IMR-90 (cell line): ENCODE data around the gene PPM1J. TPM values are rescaled to one million over a fixed set of nuclear protein-coding genes. Genes with fewer than 3 reads are reported as not detected.
"Not testable (repeated sequence)": the region's sequence is repeated elsewhere in the genome, so short reads cannot be mapped to it uniquely, and the experiment has no call there.

ENCODE experiments used
- ATAC-seq: fragments of 200-7000 bp; cut with Tn5 transposase; 2 replicates; pipeline ENCODE4 v1.9.1; 2020; ENCODE audit warnings: low read depth, mild to moderate bottlenecking, moderate library complexity
- BruUV-seq: library from RNA; stranded (reverse); fragments of 400-500 nt; replicated peaks from 2 replicates; lab custom pipeline; 2021; lab: Mats Ljungman, UMichigan
- CTCF ChIA-PET: fragments of 300-600 bp; formaldehyde crosslinking; extraction: SDS; loops from one replicate; lab custom pipeline; 2021; ENCODE audit warnings: antibody characterized with exemption; lab: Yijun Ruan, JAX
- POLR2A ChIA-PET: fragments of 300-600 bp; sonication (Branson Sonifier 250); formaldehyde crosslinking; loops from one replicate; lab custom pipeline; 2022; ENCODE audit warnings: antibody characterized with exemption; ENCODE audit not compliant: unreplicated experiment; lab: Charles Lee
- DNase-seq: peaks from one replicate; pipeline ENCODE4 v3.0.0; 2013
- H2AFZ ChIP-seq: replicated peaks from 2 replicates; pipeline ENCODE3; 2013; ENCODE audit warnings: low read length, mild to moderate bottlenecking; ENCODE audit not compliant: poor library complexity
- H2AK5ac ChIP-seq: 2 replicates; pipeline ENCODE4 v1.6.1; 2013; ENCODE audit warnings: low read depth, low read length, inconsistent platforms
- H2AK9ac ChIP-seq: replicated peaks from 2 replicates; pipeline ENCODE3; 2013; ENCODE audit warnings: mild to moderate bottlenecking, low read depth, low read length, moderate library complexity; ENCODE audit not compliant: poor library complexity
- H2BK120ac ChIP-seq: 2 replicates; pipeline ENCODE4 v1.6.1; 2013; ENCODE audit warnings: low read depth, low read length, inconsistent platforms
- H2BK15ac ChIP-seq: 3 replicates; pipeline ENCODE4 v1.6.1; 2013; ENCODE audit warnings: low read depth, low read length, inconsistent platforms
- H2BK20ac ChIP-seq: 2 replicates; pipeline ENCODE4 v1.6.1; 2013; ENCODE audit warnings: low read depth, mild to moderate bottlenecking, inconsistent platforms, low read length, moderate library complexity
- H2BK5ac ChIP-seq: 2 replicates; pipeline ENCODE4 v1.6.1; 2013; ENCODE audit warnings: mild to moderate bottlenecking, low read depth, low read length, inconsistent platforms; ENCODE audit not compliant: poor library complexity, severe bottlenecking
- H3K14ac ChIP-seq: replicated peaks from 2 replicates; pipeline ENCODE4 v1.6.1; 2013; ENCODE audit warnings: low read depth, low read length, inconsistent platforms
- H3K18ac ChIP-seq: 2 replicates; pipeline ENCODE4 v1.6.1; 2013; ENCODE audit warnings: low read depth, low read length, control low read depth
- H3K23ac ChIP-seq: 2 replicates; pipeline ENCODE4 v1.6.1; 2013; ENCODE audit warnings: low read depth, low read length, inconsistent platforms
- H3K27ac ChIP-seq: 2 replicates; pipeline ENCODE4 v1.5.1; 2013; ENCODE audit warnings: mild to moderate bottlenecking, control low read depth, low read length; ENCODE audit not compliant: insufficient read depth
- H3K27me3 ChIP-seq: 2 replicates; pipeline ENCODE4 v1.6.1; 2013; ENCODE audit warnings: low read length; ENCODE audit not compliant: control insufficient read depth, insufficient read depth
- H3K36me3 ChIP-seq: 2 replicates; pipeline ENCODE4 v1.6.1; 2013; ENCODE audit warnings: low read length, mixed read lengths; ENCODE audit not compliant: control insufficient read depth, insufficient read depth
- H3K4ac ChIP-seq: 2 replicates; pipeline ENCODE4 v1.6.1; 2013; ENCODE audit warnings: low read depth, low read length, inconsistent platforms
- H3K4me1 ChIP-seq: 2 replicates; pipeline ENCODE4 v1.6.1; 2013; ENCODE audit warnings: low read length, mixed read lengths; ENCODE audit not compliant: control insufficient read depth, insufficient read depth
- H3K4me2 ChIP-seq: 2 replicates; pipeline ENCODE4 v1.6.1; 2013; ENCODE audit warnings: low read depth, mild to moderate bottlenecking, control low read depth, low read length, moderate library complexity
- H3K4me3 ChIP-seq: 2 replicates; pipeline ENCODE4 v1.5.1; 2013; ENCODE audit warnings: low read depth, mild to moderate bottlenecking, control low read depth, low read length, moderate library complexity; ENCODE audit not compliant: insufficient read depth
- H3K56ac ChIP-seq: 2 replicates; pipeline ENCODE4 v1.6.1; 2013; ENCODE audit warnings: low read length, inconsistent platforms; ENCODE audit not compliant: insufficient read depth; ENCODE audit errors: extremely low read depth
- H3K79me1 ChIP-seq, 2 experiments: 2 replicates each; pipeline ENCODE4 v1.6.1; 2013; ENCODE audit warnings: low read length in 2 of 2, inconsistent platforms in 1 of 2, low read depth in 1 of 2
- H3K9ac ChIP-seq: 2 replicates; pipeline ENCODE4 v1.6.1; 2013; ENCODE audit warnings: low read depth, low read length, control low read depth
- H3K9me1 ChIP-seq: 2 replicates; pipeline ENCODE4 v1.6.1; 2013; ENCODE audit warnings: low read length, inconsistent platforms; ENCODE audit not compliant: insufficient read depth
- H3K9me3 ChIP-seq: 2 replicates; pipeline ENCODE4 v1.6.1; 2013; ENCODE audit warnings: low read length; ENCODE audit not compliant: control insufficient read depth, insufficient read depth
- H4K20me1 ChIP-seq: 2 replicates; pipeline ENCODE4 v1.6.1; 2013; ENCODE audit warnings: low read length, inconsistent platforms; ENCODE audit not compliant: insufficient read depth
- H4K5ac ChIP-seq: 2 replicates; pipeline ENCODE4 v1.6.1; 2013; ENCODE audit warnings: mild to moderate bottlenecking, low read depth, low read length, control low read depth
- H4K8ac ChIP-seq, 2 experiments: 2 replicates each; pipeline ENCODE4 v1.6.1; 2013; ENCODE audit warnings: low read depth in 2 of 2, low read length in 2 of 2, control low read depth in 1 of 2, inconsistent platforms in 1 of 2
- H4K91ac ChIP-seq: 2 replicates; pipeline ENCODE4 v1.6.1; 2013; ENCODE audit warnings: low read depth, low read length, inconsistent platforms; ENCODE audit not compliant: insufficient read depth
- WGBS, 2 experiments: methylation state at CpG; one replicate each; pipeline versions ENCODE4 v1.1.5 to v1.1.7; 2013; ENCODE audit warnings: missing lambda C conversion rate in 2 of 2; ENCODE audit not compliant: insufficient read length in 1 of 2; ENCODE audit errors: extremely low coverage in 2 of 2; 5-methylcytosine and 5-hydroxymethylcytosine counted together
- dilution Hi-C: fragments of 300-500 bp; cut with HindIII; formaldehyde crosslinking; loops from one replicate; pipeline ENCODE4 v1.14.3; 2018; ENCODE audit warnings: low sequenced_read_pairs; ENCODE audit not compliant: unreplicated experiment
- in situ Hi-C: fragments of 300-500 bp; cut with MboI; formaldehyde crosslinking; loops from 3 replicates; pipeline ENCODE4 v1.14.3; 2019; ENCODE audit warnings: low sequenced_read_pairs, inconsistent platforms, mixed read lengths
- intact Hi-C: fragments of 100-400 bp; cut with micrococcal nuclease; formaldehyde crosslinking; loops from 2 replicates; pipeline ENCODE4 v1.10.0; 2022
- polyA plus RNA-seq, 3 experiments: library from polyadenylated mRNA; depleted of rRNA; stranded (reverse); fragments of >200 nt; gene quantifications; 2 replicates each; pipeline ENCODE4 v1.2.3, GENCODE V29; 2012; ENCODE audit warnings: low replicate concordance in 1 of 3
- total RNA-seq: library from RNA; depleted of rRNA; stranded (reverse); fragments of >200 nt; gene quantifications from 2 replicates; pipeline ENCODE4 v1.2.3, GENCODE V29; 2012

Gene PPM1J
- total and polyA plus RNA-seq, 2 of the 4 experiments (the other 2 are of a cell fraction) = 1.8 to 2.4 TPM

- H4K91ac ChIP-seq, H3K27me3 ChIP-seq, H3K23ac ChIP-seq, H3K4me1 ChIP-seq, H3K4me2 ChIP-seq, ATAC-seq, H4K8ac ChIP-seq, H2AFZ ChIP-seq, H4K5ac ChIP-seq, H3K4me3 ChIP-seq, BruUV-seq, H3K14ac ChIP-seq, H3K36me3 ChIP-seq, dilution Hi-C loops, H3K18ac ChIP-seq, intact Hi-C loops, H2BK15ac ChIP-seq, H3K27ac ChIP-seq, H3K9ac ChIP-seq, H3K9me1 ChIP-seq, H2BK5ac ChIP-seq, POLR2A ChIA-PET, H3K9me3 ChIP-seq, H2BK120ac ChIP-seq, H2AK9ac ChIP-seq, H3K56ac ChIP-seq, H2AK5ac ChIP-seq, DNase-seq, H4K20me1 ChIP-seq, H3K79me1 ChIP-seq, H2BK20ac ChIP-seq: not testable (repeated sequence)
- CTCF ChIA-PET = interaction anchor here (0.9 kb wide), 1 partner anchor 75 kb away, joined by 5 read pairs; no protein-coding TSS in a partner anchor
- WGBS, 2 experiments = 95% methylated on average over 8 of the region's 33 CpGs; no CpG with 5 or more reads in 1 of the 2 experiments
- in situ Hi-C loops = loop anchor here (10.0 kb wide), 1 partner anchor 316 kb away; no protein-coding TSS in a partner anchor
- 0 out of 2 replicates have a peak overlapping the region, but pooled peaks have one; percentile 7 for H3K4ac ChIP-seq
Observed at GRCh38 chr1:112728306-112728971, 13.3 kb upstream of the PPM1J start.
